ENCODE measurements around the gene RACGAP1.
A peak's percentile ranks its signal among the peaks of the same experiment; 100 is the strongest.

Gene RACGAP1

GRCh38 chr12:50073206-50073605 is 47.9 kb upstream of the RACGAP1 start (continued):
- TF ChIP-seq OSR1 (CRISPR knock-in tag; IDR thresholded peaks at IDR 0.05), result no peak
- TF ChIP-seq ZNF70 (CRISPR knock-in tag; IDR thresholded peaks at IDR 0.05), result no peak
- TF ChIP-seq TCF4 (CRISPR knock-in tag; IDR thresholded peaks at IDR 0.05; ENCODE audit: borderline replicate concordance), result no peak

GRCh38 chr12:50072198-50072907 is 47.1 kb upstream of the RACGAP1 start:
- TF ChIP-seq ZNF565 (CRISPR knock-in tag; conservative IDR thresholded peaks at IDR 0.05; ENCODE audit: low read depth) (no peak), ZFP30 (CRISPR knock-in tag; IDR thresholded peaks at IDR 0.05) (no peak), GLIS3 (CRISPR knock-in tag; IDR thresholded peaks at IDR 0.05) (no peak), ISL1 (CRISPR knock-in tag; IDR thresholded peaks at IDR 0.05) (no peak), PATZ1 (CRISPR knock-in tag; IDR thresholded peaks at IDR 0.05; ENCODE audit: borderline replicate concordance) (no peak), RARB (CRISPR knock-in tag; IDR thresholded peaks at IDR 0.05) (no peak), CSDC2 (CRISPR knock-in tag; IDR thresholded peaks at IDR 0.05) (no peak), ZFP3 (CRISPR knock-in tag; IDR thresholded peaks at IDR 0.05) (no peak), ESRRG (CRISPR knock-in tag; IDR thresholded peaks at IDR 0.05) (no peak), BACH2 (CRISPR knock-in tag; IDR thresholded peaks at IDR 0.05; ENCODE audit: borderline replicate concordance) (no peak)
- no peak for ATAC-seq

- peak; percentile 78 for ATAC-seq
- TF ChIP-seq ZNF565 (CRISPR knock-in tag; conservative IDR thresholded peaks at IDR 0.05; ENCODE audit: low read depth) (no peak), BACH2 (CRISPR knock-in tag; IDR thresholded peaks at IDR 0.05; ENCODE audit: borderline replicate concordance) (no peak), POU6F1 (CRISPR knock-in tag; IDR thresholded peaks at IDR 0.05; ENCODE audit: borderline replicate concordance, low read depth) (no peak), TCF4 (CRISPR knock-in tag; IDR thresholded peaks at IDR 0.05; ENCODE audit: borderline replicate concordance) (no peak), OSR1 (CRISPR knock-in tag; IDR thresholded peaks at IDR 0.05) (no peak), PATZ1 (CRISPR knock-in tag; IDR thresholded peaks at IDR 0.05; ENCODE audit: borderline replicate concordance) (no peak), ZC3H10 (CRISPR knock-in tag; IDR thresholded peaks at IDR 0.05) (no peak), ZNF70 (CRISPR knock-in tag; IDR thresholded peaks at IDR 0.05) (no peak), CSRNP3 (CRISPR knock-in tag; IDR thresholded peaks at IDR 0.05) (no peak), ZFP3 (CRISPR knock-in tag; IDR thresholded peaks at IDR 0.05) (no peak), CSDC2 (CRISPR knock-in tag; IDR thresholded peaks at IDR 0.05) (no peak), ISL1 (CRISPR knock-in tag; IDR thresholded peaks at IDR 0.05) (no peak)
These were observed 45.2 kb upstream of the RACGAP1 start for GRCh38 chr12:50070314-50071060.

- ATAC-seq, result no peak
- TF ChIP-seq TSHZ2 (CRISPR knock-in tag; IDR thresholded peaks at IDR 0.05) (no peak), ZNF565 (CRISPR knock-in tag; conservative IDR thresholded peaks at IDR 0.05; ENCODE audit: low read depth) (no peak), ESRRG (CRISPR knock-in tag; IDR thresholded peaks at IDR 0.05) (no peak), POU6F1 (CRISPR knock-in tag; IDR thresholded peaks at IDR 0.05; ENCODE audit: borderline replicate concordance, low read depth) (no peak), ARNTL (CRISPR knock-in tag; IDR thresholded peaks at IDR 0.05; ENCODE audit: borderline replicate concordance, low read depth) (no peak), TCF4 (CRISPR knock-in tag; IDR thresholded peaks at IDR 0.05; ENCODE audit: borderline replicate concordance) (no peak), CREB5 (CRISPR knock-in tag; IDR thresholded peaks at IDR 0.05; ENCODE audit: low read depth) (no peak), RARB (CRISPR knock-in tag; IDR thresholded peaks at IDR 0.05) (no peak), OSR1 (CRISPR knock-in tag; IDR thresholded peaks at IDR 0.05) (no peak), GLIS3 (CRISPR knock-in tag; IDR thresholded peaks at IDR 0.05) (no peak), ZNF8 (CRISPR knock-in tag; IDR thresholded peaks at IDR 0.05) (no peak), CSDC2 (CRISPR knock-in tag; IDR thresholded peaks at IDR 0.05) (no peak)
These were observed 44.2 kb upstream of the RACGAP1 start for GRCh38 chr12:50069539-50069938.
